Testis (tissue), 3 donors: Measurements from ENCODE around the gene SPDYE1. TPM values are rescaled to one million over a fixed set of nuclear protein-coding genes. Genes with fewer than 3 reads are reported as not detected.

Source experiments
- DNase-seq: peaks from one replicate; pipeline ENCODE4 v3.0.0-alpha.2; 2019
- H3K27ac ChIP-seq, 2 donors: fragments of 200-600 bp; sonication (generic); one replicate each; pipeline ENCODE4 v1.5.1; 2019
- H3K27me3 ChIP-seq: fragments of 200-600 bp; sonication (generic); one replicate; pipeline ENCODE4 v1.5.1; 2019
- H3K36me3 ChIP-seq: fragments of 200-600 bp; sonication (generic); one replicate; pipeline ENCODE4 v1.5.1; 2017; ENCODE audit warnings: low read depth; ENCODE audit errors: missing control alignments
- H3K4me1 ChIP-seq: fragments of 200-600 bp; sonication (generic); one replicate; pipeline ENCODE4 v1.5.1; 2019
- H3K4me3 ChIP-seq, 2 donors: fragments of 200-600 bp; sonication (generic); one replicate each; pipeline ENCODE4 v1.5.1; 2017 to 2019
- H3K9me3 ChIP-seq: fragments of 200-600 bp; sonication (generic); one replicate; pipeline ENCODE4 v1.5.1; 2017
- POLR2A ChIP-seq: fragments of 450-650 bp; IDR thresholded peaks from one replicate; pipeline ENCODE4 v1.6.1; 2017; ENCODE audit warnings: antibody characterized with exemption, mild to moderate bottlenecking, moderate library complexity
- WGBS, 2 donors: methylation state at CpG; one replicate each; pipeline ENCODE4 v1.1.5; 2018; 5-methylcytosine and 5-hydroxymethylcytosine counted together
- intact Hi-C: fragments of 100-400 bp; cut with DNase I; formaldehyde crosslinking; loops from one replicate; pipeline ENCODE4 v1.15.1; 2023; ENCODE audit warnings: low total_unique reads
- polyA plus RNA-seq: library from polyadenylated mRNA; stranded (reverse); fragments of 350-450 nt; fragmentation: Illumina TruSeq; extraction: RNeasy Lipid Tissue Mini Kit (QIAGEN cat#74804); gene quantifications from one replicate; pipeline ENCODE4 v1.2.3, GENCODE V29; 2014; ENCODE audit warnings: low read depth, low replicate concordance; ENCODE audit not compliant: insufficient read depth
- total RNA-seq, 2 donors: library from RNA; depleted of rRNA; stranded (reverse); fragments of >200 nt; gene quantifications; one replicate each; pipeline ENCODE4 v1.2.3, GENCODE V29; 2016
- TF ChIP-seq, protein P1 (sequence below), 3 experiments: fragments of 450-650 bp in 2 of 3; fragments of 200-600 bp in 1 of 3; sonication (generic) in 1 of 3; IDR thresholded peaks; one replicate each; pipeline ENCODE4 v1.5.1; 2016 to 2019; ENCODE audit warnings: antibody characterized with exemption in 3 of 3, mild to moderate bottlenecking in 2 of 3, moderate library complexity in 1 of 3

The SPDYE1 gene
- total and polyA plus RNA-seq, 3 donors from 2014 or later: 2.7 to 8.3 (median 7.3) TPM

DNA sequence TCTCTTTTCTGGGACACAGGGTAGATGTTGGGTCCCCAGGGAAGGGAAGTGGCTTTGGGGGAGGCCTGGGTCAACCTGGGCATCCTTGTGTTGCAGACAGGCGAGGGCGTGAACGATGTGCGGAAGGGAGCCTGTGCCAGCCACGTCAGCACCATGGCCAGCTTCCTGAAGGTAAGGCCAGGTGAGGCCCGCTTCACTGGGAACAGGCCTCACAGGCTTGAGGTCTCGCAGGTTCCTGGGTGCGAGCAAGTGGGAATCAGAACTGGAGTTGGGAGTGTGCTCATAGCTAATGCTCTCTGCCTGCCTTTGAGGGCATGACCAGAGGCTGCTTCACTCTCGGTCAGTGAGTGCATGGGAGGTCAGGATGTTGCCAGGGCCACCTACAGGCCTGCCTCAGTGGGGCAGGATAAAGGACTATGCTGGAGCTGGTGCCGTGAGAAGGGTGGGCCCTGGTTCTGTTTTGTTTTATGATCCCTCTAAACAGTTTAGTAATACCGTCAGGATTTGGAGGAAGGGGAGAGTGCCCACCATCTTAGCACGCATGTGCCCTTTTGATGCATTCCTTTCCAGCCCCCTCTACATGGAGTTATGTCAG is 55.2 kb downstream of the SPDYE1 start:
- no peak for TF ChIP-seq POLR2A
- TF ChIP-seq, protein P1, sequence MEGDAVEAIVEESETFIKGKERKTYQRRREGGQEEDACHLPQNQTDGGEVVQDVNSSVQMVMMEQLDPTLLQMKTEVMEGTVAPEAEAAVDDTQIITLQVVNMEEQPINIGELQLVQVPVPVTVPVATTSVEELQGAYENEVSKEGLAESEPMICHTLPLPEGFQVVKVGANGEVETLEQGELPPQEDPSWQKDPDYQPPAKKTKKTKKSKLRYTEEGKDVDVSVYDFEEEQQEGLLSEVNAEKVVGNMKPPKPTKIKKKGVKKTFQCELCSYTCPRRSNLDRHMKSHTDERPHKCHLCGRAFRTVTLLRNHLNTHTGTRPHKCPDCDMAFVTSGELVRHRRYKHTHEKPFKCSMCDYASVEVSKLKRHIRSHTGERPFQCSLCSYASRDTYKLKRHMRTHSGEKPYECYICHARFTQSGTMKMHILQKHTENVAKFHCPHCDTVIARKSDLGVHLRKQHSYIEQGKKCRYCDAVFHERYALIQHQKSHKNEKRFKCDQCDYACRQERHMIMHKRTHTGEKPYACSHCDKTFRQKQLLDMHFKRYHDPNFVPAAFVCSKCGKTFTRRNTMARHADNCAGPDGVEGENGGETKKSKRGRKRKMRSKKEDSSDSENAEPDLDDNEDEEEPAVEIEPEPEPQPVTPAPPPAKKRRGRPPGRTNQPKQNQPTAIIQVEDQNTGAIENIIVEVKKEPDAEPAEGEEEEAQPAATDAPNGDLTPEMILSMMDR (IDR thresholded peaks at IDR 0.05): no peak
- DNase-seq: no peak
- no peaks in the 10 kb centered on the region for H3K27me3 ChIP-seq
- H3K4me3 ChIP-seq: no peak overlapping the region
- intact Hi-C loops: no loop called here
- no peaks in the 10 kb centered on the region for H3K36me3 ChIP-seq
- no peaks in the 10 kb centered on the region for H3K9me3 ChIP-seq
- 83 to 94% methylated on average over 12 of the region's 12 CpGs for WGBS, 2 donors
- H3K27ac ChIP-seq: no peak overlapping the region
- no peaks in the 10 kb centered on the region for H3K4me1 ChIP-seq

DNA sequence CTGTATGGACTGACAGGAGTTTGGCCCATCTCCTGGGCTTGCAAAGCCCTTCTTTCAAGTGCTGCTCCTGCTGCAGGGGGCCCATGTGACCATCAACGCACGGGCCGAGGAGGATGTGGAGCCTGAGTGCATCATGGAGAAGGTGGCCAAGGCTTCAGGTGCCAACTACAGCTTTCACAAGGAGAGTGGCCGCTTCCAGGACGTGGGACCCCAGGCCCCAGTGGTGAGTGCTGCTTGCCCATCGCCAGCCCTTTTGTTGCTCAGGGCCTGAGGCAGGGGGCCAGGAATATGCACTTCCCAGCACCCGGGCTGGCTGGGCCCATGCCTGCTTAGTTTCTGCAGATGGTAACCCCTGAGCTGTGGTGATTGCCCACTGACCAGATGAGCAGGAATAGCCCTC is 59.0 kb downstream of the SPDYE1 start:
- DNase-seq: no peak
- Histone ChIP-seq H3K27ac (no peak overlapping the region), H3K4me1 (no peaks in the 10 kb centered on the region), H3K36me3 (no peaks in the 10 kb centered on the region), H3K27me3 (no peaks in the 10 kb centered on the region), H3K4me3 (no peak overlapping the region), H3K9me3 (no peaks in the 10 kb centered on the region)
- intact Hi-C loops: no loop called here
- no peak for TF ChIP-seq POLR2A
- TF ChIP-seq, protein P1 (IDR thresholded peaks at IDR 0.05): no peak
- 89 to 91% methylated on average over 6 to 7 of the region's 7 CpGs for WGBS, 2 donors

GRCh38 chr7:44057181-44057848 is 59.6 kb downstream of the SPDYE1 start:
- TF ChIP-seq POLR2A: no peak
- TF ChIP-seq, protein P1 (IDR thresholded peaks at IDR 0.05): no peak
- WGBS, 2 donors: 87% methylated on average over 6 to 11 of the region's 11 CpGs
- intact Hi-C loops: no loop called here
- no peaks in the 10 kb centered on the region for H3K9me3 ChIP-seq
- no peak for DNase-seq
- no peak overlapping the region for H3K4me3 ChIP-seq
- no peaks in the 10 kb centered on the region for H3K36me3 ChIP-seq
- no peaks in the 10 kb centered on the region for H3K4me1 ChIP-seq
- no peaks in the 10 kb centered on the region for H3K27me3 ChIP-seq
- H3K27ac ChIP-seq: no peak overlapping the region

DNA sequence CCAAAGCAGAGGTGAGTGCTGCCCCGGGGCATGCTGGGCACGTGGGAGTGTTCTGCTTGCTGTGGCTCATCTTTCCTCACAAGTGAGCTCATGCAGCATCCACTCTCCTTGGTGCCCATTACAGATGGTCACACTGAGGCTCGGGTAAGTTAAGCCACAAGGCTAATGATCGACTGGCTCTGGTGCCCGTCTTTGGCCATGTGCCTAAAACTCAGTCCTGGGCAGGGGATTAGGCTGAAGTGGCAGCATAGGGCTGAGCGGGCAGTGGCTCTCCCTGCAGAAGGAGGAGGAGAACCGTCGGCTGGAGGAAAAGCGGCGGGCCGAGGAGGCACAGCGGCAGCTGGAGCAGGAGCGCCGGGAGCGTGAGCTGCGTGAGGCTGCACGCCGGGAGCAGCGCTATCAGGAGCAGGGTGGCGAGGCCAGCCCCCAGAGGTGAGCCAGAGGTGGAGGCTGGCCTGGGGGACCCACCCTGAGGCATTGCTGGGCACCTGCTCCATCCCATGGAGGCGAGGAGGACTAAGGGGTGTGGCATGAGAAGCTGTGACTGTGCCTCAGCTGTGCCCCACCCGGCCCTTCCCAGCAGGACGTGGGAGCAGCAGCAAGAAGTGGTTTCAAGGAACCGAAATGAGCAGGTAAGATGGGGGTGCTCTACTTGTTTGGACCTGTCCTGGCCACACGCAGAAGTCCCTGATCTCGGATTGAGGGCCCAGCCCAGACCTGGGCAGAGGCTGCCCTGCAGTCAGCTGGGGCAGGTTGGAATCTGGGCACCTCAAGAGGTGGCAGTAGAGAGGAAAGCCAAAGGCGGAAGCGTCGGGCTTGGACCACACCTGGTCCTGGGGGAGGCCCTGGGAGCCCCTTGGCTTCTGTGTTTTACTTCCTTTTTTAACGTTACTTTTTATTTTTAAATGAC is 60.4 kb downstream of the SPDYE1 start:
- Histone ChIP-seq H3K4me3 (no peak overlapping the region), H3K36me3 (no peaks in the 10 kb centered on the region), H3K27ac (no peak overlapping the region), H3K4me1 (peaks cover 5% of the 10 kb centered on the region), H3K27me3 (no peaks in the 10 kb centered on the region), H3K9me3 (no peaks in the 10 kb centered on the region)
- intact Hi-C loops: no loop called here
- no peak for DNase-seq
- 91 to 94% methylated on average over 16 to 30 of the region's 30 CpGs for WGBS, 2 donors
- TF ChIP-seq POLR2A: no peak
- TF ChIP-seq, protein P1 (IDR thresholded peaks at IDR 0.05): no peak
